ENCODE results near the gene STAP1.

GRCh38 chr4:67520141-67520540 lies 38.4 kb upstream of the STAP1 start:
- TF ChIP-seq MXI1 (conservative IDR thresholded peaks at IDR 0.05; ENCODE audit: poor library complexity, severe bottlenecking) (no peak), POLR2AphosphoS5 (IDR thresholded peaks at IDR 0.05) (no peak), EZH2 (IDR thresholded peaks at IDR 0.05; ENCODE audit: borderline replicate concordance, insufficient read depth, low read length, poor library complexity, severe bottlenecking) (no peak), SMC3 (conservative IDR thresholded peaks at IDR 0.05; ENCODE audit: poor library complexity) (no peak), RAD21 (conservative IDR thresholded peaks at IDR 0.05) (no peak), EP300 (conservative IDR thresholded peaks at IDR 0.05; ENCODE audit: poor library complexity, severe bottlenecking) (no peak), TAF1 (IDR thresholded peaks at IDR 0.05; ENCODE audit: low read depth) (no peak)
- TF ChIP-seq, protein P1, sequence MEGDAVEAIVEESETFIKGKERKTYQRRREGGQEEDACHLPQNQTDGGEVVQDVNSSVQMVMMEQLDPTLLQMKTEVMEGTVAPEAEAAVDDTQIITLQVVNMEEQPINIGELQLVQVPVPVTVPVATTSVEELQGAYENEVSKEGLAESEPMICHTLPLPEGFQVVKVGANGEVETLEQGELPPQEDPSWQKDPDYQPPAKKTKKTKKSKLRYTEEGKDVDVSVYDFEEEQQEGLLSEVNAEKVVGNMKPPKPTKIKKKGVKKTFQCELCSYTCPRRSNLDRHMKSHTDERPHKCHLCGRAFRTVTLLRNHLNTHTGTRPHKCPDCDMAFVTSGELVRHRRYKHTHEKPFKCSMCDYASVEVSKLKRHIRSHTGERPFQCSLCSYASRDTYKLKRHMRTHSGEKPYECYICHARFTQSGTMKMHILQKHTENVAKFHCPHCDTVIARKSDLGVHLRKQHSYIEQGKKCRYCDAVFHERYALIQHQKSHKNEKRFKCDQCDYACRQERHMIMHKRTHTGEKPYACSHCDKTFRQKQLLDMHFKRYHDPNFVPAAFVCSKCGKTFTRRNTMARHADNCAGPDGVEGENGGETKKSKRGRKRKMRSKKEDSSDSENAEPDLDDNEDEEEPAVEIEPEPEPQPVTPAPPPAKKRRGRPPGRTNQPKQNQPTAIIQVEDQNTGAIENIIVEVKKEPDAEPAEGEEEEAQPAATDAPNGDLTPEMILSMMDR (IDR thresholded peaks at IDR 0.05; ENCODE audit: poor library complexity, severe bottlenecking): no peak

Data from neural cell (in vitro differentiated cells).